ENCODE measurements around the gene PTPN9. TPM values are rescaled to one million over a fixed set of nuclear protein-coding genes. Genes with fewer than 3 reads are reported as not detected.

Gene PTPN9
- total RNA-seq, 1 donor from 2014 or later: 37.2 TPM

DNA sequence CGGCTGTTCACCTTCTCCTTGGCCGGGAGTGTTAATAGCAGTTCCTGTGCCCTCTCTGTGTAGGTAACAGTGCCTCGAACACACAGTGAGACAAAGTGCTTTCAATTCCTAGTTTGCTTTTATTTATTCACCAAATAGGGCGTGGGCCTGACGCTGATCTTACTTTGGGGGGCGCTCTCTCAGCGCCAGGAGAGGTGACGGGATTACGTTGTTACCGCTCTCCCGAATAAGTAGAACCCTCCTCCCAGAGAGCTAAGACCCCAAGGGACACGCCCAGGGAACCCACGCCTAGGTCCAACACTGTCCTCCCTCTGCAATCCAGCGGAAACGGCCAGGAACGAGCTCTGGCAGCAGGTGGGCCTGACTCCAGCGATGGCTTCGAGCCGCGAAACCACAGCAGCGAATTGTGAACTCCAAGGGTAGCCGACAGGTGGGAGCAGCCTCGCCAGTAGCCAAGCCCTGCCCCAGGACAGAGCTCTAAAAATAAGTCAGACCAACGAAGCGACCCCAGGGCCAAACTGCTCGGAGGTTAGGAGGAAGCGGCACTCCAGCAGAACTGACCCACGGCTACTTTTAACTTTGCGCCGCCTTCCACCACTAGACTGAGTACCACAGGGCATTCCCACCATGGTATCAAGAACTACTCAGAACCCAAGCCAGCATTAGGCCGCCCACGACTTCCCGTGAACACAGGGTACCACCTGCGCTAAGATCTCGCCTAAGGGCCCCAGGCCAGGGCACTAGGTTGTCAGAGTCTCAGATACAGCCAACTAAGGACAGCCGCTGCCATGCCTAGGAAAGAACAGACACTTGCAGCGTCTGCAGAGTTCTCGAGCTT lies 126.0 kb downstream of the PTPN9 start:
- Histone ChIP-seq H3K27me3 (ENCODE audit: control insufficient read depth, insufficient read depth, low read length) (no peaks in the 10 kb centered on the region), H3K36me3 (ENCODE audit: control insufficient read depth, insufficient read depth, low read length) (no peaks in the 10 kb centered on the region), H3K4me3 (ENCODE audit: low read depth, low read length) (peak overlapping the region; percentile 75)
- no peak for DNase-seq (ENCODE audit: low read depth)
- TF ChIP-seq, protein P1, sequence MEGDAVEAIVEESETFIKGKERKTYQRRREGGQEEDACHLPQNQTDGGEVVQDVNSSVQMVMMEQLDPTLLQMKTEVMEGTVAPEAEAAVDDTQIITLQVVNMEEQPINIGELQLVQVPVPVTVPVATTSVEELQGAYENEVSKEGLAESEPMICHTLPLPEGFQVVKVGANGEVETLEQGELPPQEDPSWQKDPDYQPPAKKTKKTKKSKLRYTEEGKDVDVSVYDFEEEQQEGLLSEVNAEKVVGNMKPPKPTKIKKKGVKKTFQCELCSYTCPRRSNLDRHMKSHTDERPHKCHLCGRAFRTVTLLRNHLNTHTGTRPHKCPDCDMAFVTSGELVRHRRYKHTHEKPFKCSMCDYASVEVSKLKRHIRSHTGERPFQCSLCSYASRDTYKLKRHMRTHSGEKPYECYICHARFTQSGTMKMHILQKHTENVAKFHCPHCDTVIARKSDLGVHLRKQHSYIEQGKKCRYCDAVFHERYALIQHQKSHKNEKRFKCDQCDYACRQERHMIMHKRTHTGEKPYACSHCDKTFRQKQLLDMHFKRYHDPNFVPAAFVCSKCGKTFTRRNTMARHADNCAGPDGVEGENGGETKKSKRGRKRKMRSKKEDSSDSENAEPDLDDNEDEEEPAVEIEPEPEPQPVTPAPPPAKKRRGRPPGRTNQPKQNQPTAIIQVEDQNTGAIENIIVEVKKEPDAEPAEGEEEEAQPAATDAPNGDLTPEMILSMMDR (IDR thresholded peaks at IDR 0.05; ENCODE audit: insufficient read depth, low read length, poor library complexity, severe bottlenecking): peak; percentile 24

DNA sequence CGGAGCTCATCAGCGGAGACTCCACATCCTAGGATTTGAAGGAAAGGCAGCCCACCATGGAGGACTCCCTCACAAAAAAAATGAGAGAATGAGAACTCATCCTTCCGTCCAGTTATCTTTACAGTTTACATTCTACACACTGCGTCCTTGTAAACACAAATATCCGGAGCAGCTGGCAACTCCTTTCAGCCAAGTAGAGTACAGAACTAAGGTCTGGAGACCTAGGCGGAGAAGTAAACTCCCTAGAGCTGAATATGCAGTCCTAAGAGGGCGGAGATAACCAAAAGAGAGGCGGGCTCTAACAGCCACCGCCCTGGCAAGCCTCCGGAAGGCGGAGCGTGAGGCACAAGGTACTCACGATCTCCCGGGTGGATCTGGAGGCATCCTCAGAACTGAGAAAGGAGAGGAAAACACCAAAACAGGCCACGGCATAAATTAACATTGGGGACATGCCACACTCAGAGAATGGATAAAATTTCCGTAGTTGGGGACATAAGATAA lies 126.7 kb downstream of the PTPN9 start:
- no peaks in the 10 kb centered on the region for H3K36me3 ChIP-seq (ENCODE audit: control insufficient read depth, insufficient read depth, low read length)
- H3K27me3 ChIP-seq (ENCODE audit: control insufficient read depth, insufficient read depth, low read length): no peaks in the 10 kb centered on the region
- no peak for DNase-seq (ENCODE audit: low read depth)
- TF ChIP-seq, protein P1 (IDR thresholded peaks at IDR 0.05; ENCODE audit: insufficient read depth, low read length, poor library complexity, severe bottlenecking): no peak
- H3K4me3 ChIP-seq (ENCODE audit: low read depth, low read length): peak overlapping the region; percentile 75

GRCh38 chr15:75451674-75452363 lies 127.3 kb downstream of the PTPN9 start, which contains the start of gene SIN3A:
Gene SIN3A (minus strand): TSS chr15:75451690. CDS start chr15:75430375, 21,315 bp downstream.
- TF ChIP-seq, protein P1 (IDR thresholded peaks at IDR 0.05; ENCODE audit: insufficient read depth, low read length, poor library complexity, severe bottlenecking): no peak
- Histone ChIP-seq H3K27me3 (ENCODE audit: control insufficient read depth, insufficient read depth, low read length) (no peaks in the 10 kb centered on the region), H3K36me3 (ENCODE audit: control insufficient read depth, insufficient read depth, low read length) (no peaks in the 10 kb centered on the region), H3K4me3 (ENCODE audit: low read depth, low read length) (peak within 1 kb of the TSS; percentile 98)
- peak; percentile 100 for DNase-seq (ENCODE audit: low read depth)

DNA sequence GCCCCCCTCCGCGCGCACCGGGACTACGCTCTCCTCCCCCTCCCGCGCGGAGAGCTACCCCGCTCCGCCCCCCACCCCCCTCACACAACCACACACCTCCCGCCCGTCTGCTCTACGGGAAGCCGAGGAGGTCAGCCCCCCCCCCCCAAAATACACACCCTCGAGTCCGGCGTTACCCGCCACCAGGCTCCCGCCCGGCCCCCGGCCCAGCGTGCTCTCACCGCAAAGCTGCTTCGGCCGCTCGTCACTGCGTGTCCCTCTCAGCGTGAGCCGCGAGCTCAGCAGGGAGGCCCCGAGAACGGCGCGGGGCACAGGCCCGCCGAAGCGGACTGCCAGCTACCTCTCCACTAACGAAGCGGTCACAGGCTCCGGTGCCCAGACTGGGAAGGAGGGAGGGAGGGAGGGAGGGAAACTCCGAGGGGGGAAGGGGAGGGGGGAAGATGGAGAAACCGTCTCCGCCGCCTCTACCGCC lies 127.9 kb downstream of the PTPN9 start:
- Histone ChIP-seq H3K4me3 (ENCODE audit: low read depth, low read length) (peak overlapping the region; percentile 98), H3K36me3 (ENCODE audit: control insufficient read depth, insufficient read depth, low read length) (no peaks in the 10 kb centered on the region), H3K27me3 (ENCODE audit: control insufficient read depth, insufficient read depth, low read length) (no peaks in the 10 kb centered on the region)
- no peak for DNase-seq (ENCODE audit: low read depth)
- TF ChIP-seq, protein P1 (IDR thresholded peaks at IDR 0.05; ENCODE audit: insufficient read depth, low read length, poor library complexity, severe bottlenecking): no peak

- TF ChIP-seq, protein P1 (IDR thresholded peaks at IDR 0.05; ENCODE audit: insufficient read depth, low read length, poor library complexity, severe bottlenecking): no peak
- DNase-seq (ENCODE audit: low read depth): peak; percentile 77
These were observed 128.6 kb downstream of the PTPN9 start for GRCh38 chr15:75450307-75451201.

More at GRCh38 chr15:75450307-75451201, 128.6 kb downstream of the PTPN9 start:
- Histone ChIP-seq H3K27me3 (ENCODE audit: control insufficient read depth, insufficient read depth, low read length) (no peaks in the 10 kb centered on the region), H3K4me3 (ENCODE audit: low read depth, low read length) (peak overlapping the region; percentile 98), H3K36me3 (ENCODE audit: control insufficient read depth, insufficient read depth, low read length) (no peaks in the 10 kb centered on the region)
